Measurements from ENCODE around the gene ANKRD22. TPM values are rescaled to one million over a fixed set of nuclear protein-coding genes. Genes with fewer than 3 reads are reported as not detected.

ANKRD22 gene
- total and polyA plus RNA-seq, 10 of the 15 experiments (the other 5 are each of a cell fraction or from before 2014, with no cell fraction given) = 0.30 to 1.3 (median 0.71) TPM

- Histone ChIP-seq H3K36me3 (ENCODE audit: control insufficient read depth in 2 of 2, insufficient read depth in 2 of 2, low read length in 1 of 2) (0 out of 4 replicates have a peak, but pooled peaks cover 0 to 1% of the 10 kb centered on the region in 2 experiments), H3K4me3 (0 out of 2 replicates have a peak overlapping the region, but pooled peaks have one; percentile 10), H3K27ac (ENCODE audit: control insufficient read depth, insufficient read depth) (peak overlapping the region; percentile 84), H3K4me1 (ENCODE audit: control insufficient read depth, insufficient read depth, low read length) (peaks cover 42% of the 10 kb centered on the region), H4K20me1 (ENCODE audit: control insufficient read depth, insufficient read depth) (no peaks in the 10 kb centered on the region), H3K4me2 (ENCODE audit: control insufficient read depth, insufficient read depth) (peak overlapping the region; percentile 12), H3K9me3 (replicated peaks; ENCODE audit: control insufficient read depth, insufficient read depth, low read length) (no peaks in the 10 kb centered on the region), H3K9ac (ENCODE audit: control insufficient read depth, insufficient read depth, low read length) (no peak overlapping the region), H2AFZ (ENCODE audit: control insufficient read depth, low read depth, low read length) (no peak overlapping the region), H3K27me3 (replicated peaks in 1 of 2; ENCODE audit: control insufficient read depth in 2 of 2, insufficient read depth in 2 of 2, low read length in 1 of 2) (no peaks in the 10 kb centered on the region), H3K79me2 (ENCODE audit: control insufficient read depth, insufficient read depth, low read length) (peaks cover 73% of the 10 kb centered on the region)
- RAD21 ChIA-PET (ENCODE audit: unreplicated experiment) = interaction anchor here (5.7 to 7.9 kb wide), 4 partner anchors 10 to 97 kb away, joined by 66 to 249 read pairs (median 70); partner anchors contain the start of gene FAS
- DNase-seq (ENCODE audit: low read depth, low spot score) (no peak), ATAC-seq (no peak; the same call in 2 of the 3 replicates), FAIRE-seq (no peak)
- SMC1A ChIA-PET (ENCODE audit: uncharacterized antibody, unreplicated experiment) = interaction anchor here (2.0 to 8.4 kb wide), 4 partner anchors 10 to 63 kb away, joined by 6 to 329 read pairs (median 59); no protein-coding TSS in a partner anchor
- CTCF ChIA-PET = interaction anchor here (1.0 to 6.6 kb wide), 3 partner anchors 10 to 61 kb away, joined by 5 to 116 read pairs (median 9); no protein-coding TSS in a partner anchor
- no TSS peak for BruUV-seq (replicated peaks)
- intact Hi-C loops (cut with micrococcal nuclease; ENCODE audit: unreplicated experiment) = no loop called here
- 40% methylated on average over 8 of the region's 8 CpGs for WGBS (ENCODE audit: insufficient coverage, insufficient replicate concordance, low lambda C conversion rate, missing lambda C conversion rate)
- in situ Hi-C loops (cut with MboI) = no loop called here
- POLR2A ChIA-PET = interaction anchor here (0.6 to 6.3 kb wide), 4 partner anchors 10 to 103 kb away, joined by 3 to 248 read pairs (median 3); partner anchors contain the start of gene FAS
- no peak for TF ChIP-seq ZNF622 (IDR thresholded peaks at IDR 0.05)
- TF ChIP-seq TCF12 (IDR thresholded peaks at IDR 0.05; ENCODE audit: low read depth, low read length) = no peak
- no peak for TF ChIP-seq SIN3A (IDR thresholded peaks at IDR 0.05; ENCODE audit: low read depth, low read length)
- TF ChIP-seq MAX (IDR thresholded peaks at IDR 0.05; ENCODE audit: low read depth, low read length) = no peak
- TF ChIP-seq CHD1 (IDR thresholded peaks at IDR 0.05; ENCODE audit: low read depth, low read length) = no peak
- no peak for TF ChIP-seq SREBF2 (IDR thresholded peaks at IDR 0.05; ENCODE audit: low read length)
- no peak for TF ChIP-seq STAT3 (IDR thresholded peaks at IDR 0.05; ENCODE audit: low read depth, low read length)
- no peak for TF ChIP-seq ATF2 (IDR thresholded peaks at IDR 0.05; ENCODE audit: low read length)
- no peak for TF ChIP-seq E2F4 (IDR thresholded peaks at IDR 0.05; ENCODE audit: low read depth, low read length)
Measured at GRCh38 chr10:88896994-88897853, 45.6 kb upstream of the ANKRD22 start.

Data from GM12878 (cell line).